Hepatocyte (in vitro differentiated cells): ENCODE results near the gene CNTN6.

Experiments
- EZH2 ChIP-seq: fragments of 200-600 bp; sonication (generic); IDR thresholded peaks from 2 replicates; pipeline ENCODE4 v1.6.1; 2016; ENCODE audit warnings: antibody characterized with exemption, mild to moderate bottlenecking, borderline replicate concordance
- EZH2phosphoT487 ChIP-seq: fragments of 200-600 bp; sonication (generic); IDR thresholded peaks from one replicate; pipeline ENCODE4 v1.6.1; 2018; ENCODE audit warnings: antibody characterized with exemption, mild to moderate bottlenecking, low read depth, moderate library complexity; ENCODE audit not compliant: unreplicated experiment, severe bottlenecking
- TF ChIP-seq, protein P1 (sequence below): fragments of 200-600 bp; sonication (generic); IDR thresholded peaks from 2 replicates; pipeline ENCODE4 v1.5.1; 2016; ENCODE audit warnings: antibody characterized with exemption, mild to moderate bottlenecking; ENCODE audit not compliant: poor library complexity

DNA sequence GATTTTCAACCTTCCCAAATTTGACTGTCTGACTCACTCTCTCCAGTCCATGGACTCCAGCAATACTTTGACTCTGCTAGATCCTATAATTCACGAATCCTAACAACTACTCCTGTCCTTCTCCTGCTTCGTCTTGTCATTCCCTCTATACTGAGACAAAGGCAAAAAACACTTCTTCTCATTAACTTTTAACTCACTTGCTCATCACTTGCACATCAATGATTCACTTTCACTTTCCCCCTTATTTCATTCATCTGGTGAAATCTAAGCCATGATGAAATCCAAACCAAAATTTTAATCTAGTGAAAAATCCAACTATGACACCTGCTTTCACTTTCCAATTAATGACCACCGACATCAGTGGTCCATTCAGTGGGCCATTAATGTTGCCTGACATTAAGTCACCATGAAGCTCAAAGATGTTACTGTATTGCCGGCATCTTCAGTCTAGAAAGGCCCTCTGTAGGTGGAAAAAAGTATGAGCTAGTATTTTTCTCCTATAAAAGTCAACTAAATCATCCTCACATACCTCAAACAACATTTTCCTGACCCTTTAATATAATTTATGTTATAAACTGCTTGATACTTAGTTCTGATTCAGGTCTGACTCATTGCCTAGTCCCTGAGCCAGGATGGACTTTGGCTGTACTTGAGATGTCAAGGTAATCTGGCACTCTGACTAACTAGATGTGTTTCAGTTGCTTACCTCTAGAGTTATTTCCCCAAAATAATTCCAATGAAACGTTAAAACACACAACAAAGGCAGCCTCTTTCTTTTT lies 158.6 kb downstream of the CNTN6 start:
- TF ChIP-seq, protein P1, sequence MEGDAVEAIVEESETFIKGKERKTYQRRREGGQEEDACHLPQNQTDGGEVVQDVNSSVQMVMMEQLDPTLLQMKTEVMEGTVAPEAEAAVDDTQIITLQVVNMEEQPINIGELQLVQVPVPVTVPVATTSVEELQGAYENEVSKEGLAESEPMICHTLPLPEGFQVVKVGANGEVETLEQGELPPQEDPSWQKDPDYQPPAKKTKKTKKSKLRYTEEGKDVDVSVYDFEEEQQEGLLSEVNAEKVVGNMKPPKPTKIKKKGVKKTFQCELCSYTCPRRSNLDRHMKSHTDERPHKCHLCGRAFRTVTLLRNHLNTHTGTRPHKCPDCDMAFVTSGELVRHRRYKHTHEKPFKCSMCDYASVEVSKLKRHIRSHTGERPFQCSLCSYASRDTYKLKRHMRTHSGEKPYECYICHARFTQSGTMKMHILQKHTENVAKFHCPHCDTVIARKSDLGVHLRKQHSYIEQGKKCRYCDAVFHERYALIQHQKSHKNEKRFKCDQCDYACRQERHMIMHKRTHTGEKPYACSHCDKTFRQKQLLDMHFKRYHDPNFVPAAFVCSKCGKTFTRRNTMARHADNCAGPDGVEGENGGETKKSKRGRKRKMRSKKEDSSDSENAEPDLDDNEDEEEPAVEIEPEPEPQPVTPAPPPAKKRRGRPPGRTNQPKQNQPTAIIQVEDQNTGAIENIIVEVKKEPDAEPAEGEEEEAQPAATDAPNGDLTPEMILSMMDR: peak; percentile 18
- no peak for TF ChIP-seq EZH2
- no peak for TF ChIP-seq EZH2phosphoT487
